Spleen (tissue), 7 donors: ENCODE results near the gene DRD5.

ENCODE experiments used
- CTCF ChIP-seq, 11 experiments: fragments of 200-600 bp in 7 of 11; fragments of 450-650 bp in 4 of 11; sonication (generic) in 4 of 11; IDR thresholded peaks in 8 of 11; conservative IDR thresholded peaks in 3 of 11; 1 replicate in 7 of 11; 2 replicates in 4 of 11; pipeline versions ENCODE4 v1.4.0 to v1.8.0; 2016 to 2021; ENCODE audit warnings: antibody characterized with exemption in 11 of 11, inconsistent platforms in 4 of 11, mild to moderate bottlenecking in 1 of 11
- POLR2A ChIP-seq, 3 donors: fragments of 450-650 bp; IDR thresholded peaks; one replicate each; pipeline ENCODE4 v1.5.1; 2017; ENCODE audit warnings: antibody characterized with exemption in 3 of 3, mild to moderate bottlenecking in 1 of 3
- donor health status: DM: no; HTN: no; CAD: no; lungs with moderate emphysema.
- donor health status: DM: no; HTN: no; CAD: no.
- donor health status: DM: no; HTN: no; CAD: no.

- no peak for TF ChIP-seq CTCF (IDR thresholded peaks at IDR 0.05 in 8 of 11, conservative IDR thresholded peaks at IDR 0.05 in 3 of 11)
- TF ChIP-seq POLR2A (IDR thresholded peaks at IDR 0.05), result no peak
Measured at GRCh38 chr4:9764155-9764696, 17.2 kb upstream of the DRD5 start.
